NOMO-1 treated with dmso at 0.1 percent for 144 hours (cell line): ENCODE data around the gene TYMP.
"Not testable (repeated sequence)": the region's sequence is repeated elsewhere in the genome, so short reads cannot be mapped to it uniquely, and the experiment has no call there.

Experiments used
- DNase-seq: peaks from one replicate; lab custom pipeline; 2025; ENCODE audit not compliant: unreplicated experiment; lab: John Stamatoyannopoulos, UW

The TYMP gene

GRCh38 chr22:50540381-50540780 is 10.6 kb upstream of the TYMP start:
- no peak for DNase-seq

- no peak for DNase-seq
These were observed 8.0 kb upstream of the TYMP start for GRCh38 chr22:50537765-50538164.

GRCh38 chr22:50536226-50536625 is 6.4 kb upstream of the TYMP start:
- DNase-seq = no peak

GRCh38 chr22:50535113-50535512 is 5.3 kb upstream of the TYMP start:
- no peak for DNase-seq

GRCh38 chr22:50533856-50534711 is 4.3 kb upstream of the TYMP start:
- not testable (repeated sequence) for DNase-seq

GRCh38 chr22:50532824-50533796 is 3.3 kb upstream of the TYMP start:
- no peak for DNase-seq

GRCh38 chr22:50531962-50532674 is 2.3 kb upstream of the TYMP start:
- DNase-seq = no peak

- peak; percentile 63 for DNase-seq
These were observed 1.7 kb upstream of the TYMP start for GRCh38 chr22:50531546-50531961.

- peak; percentile 86 for DNase-seq
These were observed 1.2 kb upstream of the TYMP start for GRCh38 chr22:50530877-50531545.

- DNase-seq = no peak
These were observed 716 bp upstream of the TYMP start for GRCh38 chr22:50530580-50530876.

- no peak for DNase-seq
These were observed 356 bp downstream of the TYMP start for GRCh38 chr22:50529416-50529896.

GRCh38 chr22:50528682-50529415 is 963 bp downstream of the TYMP start:
- DNase-seq = no peak

- DNase-seq = no peak
These were observed 1.7 kb downstream of the TYMP start for GRCh38 chr22:50527921-50528681.

GRCh38 chr22:50526834-50527801 is 2.7 kb downstream of the TYMP start:
- peak; percentile 90 for DNase-seq

GRCh38 chr22:50526108-50526833 is 3.5 kb downstream of the TYMP start:
- peak; percentile 57 for DNase-seq

- DNase-seq = no peak
These were observed 4.0 kb downstream of the TYMP start for GRCh38 chr22:50525858-50526107.

- peak; percentile 94 for DNase-seq
These were observed 4.5 kb downstream of the TYMP start, which contains the start of gene SCO2 for GRCh38 chr22:50525104-50525857. Gene SCO2 (minus strand): TSS chr22:50525598. CDS start chr22:50524411, 1,187 bp downstream.
